H9 (cell line): ENCODE measurements around the gene FBXL2. TPM values are rescaled to one million over a fixed set of nuclear protein-coding genes. Genes with fewer than 3 reads are reported as not detected.

ENCODE experiments used
- DNase-seq: peaks from one replicate; pipeline ENCODE4 v3.0.0-alpha.2; 2017
- H2AFZ ChIP-seq: one replicate; pipeline ENCODE4 v1.6.1; 2013; ENCODE audit warnings: mild to moderate bottlenecking, low read length, control low read depth, moderate library complexity
- H2AK5ac ChIP-seq: 2 replicates; pipeline ENCODE4 v1.6.1; 2013; ENCODE audit warnings: low read length, control low read depth, mixed read lengths; ENCODE audit not compliant: insufficient read length
- H2BK120ac ChIP-seq: one replicate; pipeline ENCODE4 v1.6.1; 2013; ENCODE audit warnings: low read depth, mild to moderate bottlenecking, low read length, control low read depth, inconsistent platforms; ENCODE audit not compliant: poor library complexity, severe bottlenecking
- H2BK12ac ChIP-seq: 2 replicates; pipeline ENCODE4 v1.6.1; 2013; ENCODE audit warnings: low read length, control low read depth, mixed read lengths, low read depth; ENCODE audit not compliant: insufficient read length
- H2BK15ac ChIP-seq: 2 replicates; pipeline ENCODE4 v1.6.1; 2013; ENCODE audit warnings: low read depth, low read length, control low read depth
- H2BK20ac ChIP-seq: one replicate; pipeline ENCODE4 v1.6.1; 2013; ENCODE audit warnings: low read depth, mild to moderate bottlenecking, low read length, control low read depth, inconsistent platforms; ENCODE audit not compliant: poor library complexity, severe bottlenecking
- H2BK5ac ChIP-seq: 2 replicates; pipeline ENCODE4 v1.6.1; 2013; ENCODE audit warnings: low read length, control low read depth, mixed read lengths; ENCODE audit not compliant: insufficient read length
- H3K14ac ChIP-seq: 2 replicates; pipeline ENCODE4 v1.6.1; 2013; ENCODE audit warnings: low read length, control low read depth; ENCODE audit not compliant: insufficient read depth
- H3K18ac ChIP-seq: 2 replicates; pipeline ENCODE4 v1.6.1; 2013; ENCODE audit warnings: low read depth, mild to moderate bottlenecking, mixed read lengths, low read length, control low read depth; ENCODE audit not compliant: insufficient read length
- H3K23ac ChIP-seq: 2 replicates; pipeline ENCODE4 v1.6.1; 2013; ENCODE audit warnings: low read length, control low read depth, mixed read lengths, low read depth; ENCODE audit not compliant: insufficient read length
- H3K23me2 ChIP-seq: 2 replicates; pipeline ENCODE4 v1.6.1; 2013; ENCODE audit warnings: low read depth, mild to moderate bottlenecking, mixed read lengths, low read length, control low read depth; ENCODE audit not compliant: insufficient read length, poor library complexity, severe bottlenecking
- H3K27ac ChIP-seq: 2 replicates; pipeline ENCODE4 v1.5.1; 2013; ENCODE audit warnings: low read length, control low read depth, mixed read lengths, low read depth; ENCODE audit not compliant: insufficient read length
- H3K27me3 ChIP-seq: 2 replicates; pipeline ENCODE4 v1.6.1; 2013; ENCODE audit warnings: low read length, control low read depth, inconsistent platforms; ENCODE audit not compliant: insufficient read depth
- H3K4ac ChIP-seq: 2 replicates; pipeline ENCODE4 v1.6.1; 2013; ENCODE audit warnings: low read depth, mild to moderate bottlenecking, control low read depth, inconsistent platforms, low read length, moderate library complexity
- H3K4me1 ChIP-seq: 2 replicates; pipeline ENCODE4 v1.6.1; 2013; ENCODE audit warnings: low read length, control low read depth, inconsistent platforms; ENCODE audit not compliant: insufficient read depth
- H3K4me2 ChIP-seq: 2 replicates; pipeline ENCODE4 v1.6.1; 2013; ENCODE audit warnings: low read length, control low read depth, mixed read lengths; ENCODE audit not compliant: insufficient read length, insufficient read depth
- H3K56ac ChIP-seq: 2 replicates; pipeline ENCODE4 v1.6.1; 2013; ENCODE audit warnings: low read depth, mild to moderate bottlenecking, mixed read lengths, low read length, control low read depth; ENCODE audit not compliant: insufficient read length
- H3K79me1 ChIP-seq: 2 replicates; pipeline ENCODE4 v1.6.1; 2013; ENCODE audit warnings: low read depth, mild to moderate bottlenecking, moderate library complexity, low read length, control low read depth, inconsistent platforms; ENCODE audit not compliant: insufficient read depth, poor library complexity, severe bottlenecking
- H3K79me2 ChIP-seq: 2 replicates; pipeline ENCODE4 v1.6.1; 2013; ENCODE audit warnings: low read length, control low read depth, inconsistent platforms; ENCODE audit not compliant: insufficient read depth
- H3K9ac ChIP-seq: 2 replicates; pipeline ENCODE4 v1.6.1; 2013; ENCODE audit warnings: low read length, control low read depth, mixed read lengths; ENCODE audit not compliant: insufficient read length; ENCODE audit errors: extremely low read depth
- H3K9me3 ChIP-seq: one replicate; pipeline ENCODE4 v1.6.1; 2013; ENCODE audit warnings: low read depth, low read length, inconsistent platforms; ENCODE audit not compliant: control insufficient read depth
- H3T11ph ChIP-seq: one replicate; pipeline ENCODE4 v1.6.1; 2013; ENCODE audit warnings: mild to moderate bottlenecking, low read length, control low read depth, inconsistent platforms
- H4K20me1 ChIP-seq: one replicate; pipeline ENCODE4 v1.6.1; 2013; ENCODE audit not compliant: control insufficient read depth, insufficient read length, insufficient read depth
- H4K5ac ChIP-seq: 2 replicates; pipeline ENCODE4 v1.6.1; 2013; ENCODE audit warnings: low read depth, mild to moderate bottlenecking, mixed read lengths, low read length, control low read depth; ENCODE audit not compliant: insufficient read length
- H4K8ac ChIP-seq: replicated peaks from 2 replicates; pipeline ENCODE4 v1.6.1; 2013; ENCODE audit warnings: low read length, control low read depth, mixed read lengths, low read depth; ENCODE audit not compliant: insufficient read length
- H4K91ac ChIP-seq: 2 replicates; pipeline ENCODE4 v1.6.1; 2013; ENCODE audit warnings: low read depth, mild to moderate bottlenecking, moderate library complexity, mixed read lengths, low read length, control low read depth; ENCODE audit not compliant: insufficient read length
- H3K27ac Mint-ChIP-seq, 3 experiments: 2 replicates in 2 of 3; 3 replicates in 1 of 3; pipeline ENCODE4 v1.8.0; 2020 to 2021; ENCODE audit warnings: mixed read lengths in 3 of 3, mild to moderate bottlenecking in 1 of 3, moderate library complexity in 1 of 3
- H3K27me3 Mint-ChIP-seq: 2 replicates; pipeline ENCODE4 v1.8.0; 2021; ENCODE audit warnings: low read depth, mild to moderate bottlenecking, moderate library complexity, mixed read lengths
- H3K36me3 Mint-ChIP-seq, 3 experiments: 2 replicates in 2 of 3; 3 replicates in 1 of 3; pipeline ENCODE4 v1.8.0; 2020 to 2021; ENCODE audit warnings: low read depth in 3 of 3, mixed read lengths in 3 of 3; ENCODE audit not compliant: insufficient read depth in 1 of 3
- H3K4me1 Mint-ChIP-seq, 2 experiments: 2 replicates each; pipeline ENCODE4 v1.8.0; 2020; ENCODE audit warnings: mixed read lengths in 2 of 2
- H3K4me3 Mint-ChIP-seq, 2 experiments: 2 replicates in 1 of 2; 3 replicates in 1 of 2; pipeline ENCODE4 v1.8.0; 2020 to 2021; ENCODE audit warnings: mild to moderate bottlenecking in 2 of 2, mixed read lengths in 2 of 2, moderate library complexity in 1 of 2
- H3K9me3 Mint-ChIP-seq, 2 experiments: 2 replicates in 1 of 2; 3 replicates in 1 of 2; pipeline ENCODE4 v1.8.0; 2020; ENCODE audit warnings: mild to moderate bottlenecking in 2 of 2, mixed read lengths in 2 of 2, moderate library complexity in 1 of 2
- CTCF ChIP-seq: fragments of 200-600 bp; sonication (generic); conservative IDR thresholded peaks from 3 replicates; pipeline ENCODE4 v1.8.0; 2021; ENCODE audit warnings: antibody characterized with exemption, mild to moderate bottlenecking
- WGBS: extraction: QIAGEN DNeasy Blood & Tissue Kit; methylation state at CpG from one replicate; pipeline ENCODE4 v1.1.7; 2013; ENCODE audit warnings: missing lambda C conversion rate, low lambda C conversion rate, mixed read lengths; ENCODE audit not compliant: insufficient read length; ENCODE audit errors: extremely low coverage; 5-methylcytosine and 5-hydroxymethylcytosine counted together
- total RNA-seq: library from RNA; stranded (reverse); gene quantifications from 2 replicates; pipeline ENCODE4 v1.2.1, GENCODE V29; 2021

Gene FBXL2
- total RNA-seq, 1 experiment from 2014 or later: 2.7 TPM

GRCh38 chr3:33398410-33398809, 121.2 kb downstream of the FBXL2 start:
- H2AFZ ChIP-seq: no peak overlapping the region

More at GRCh38 chr3:33398410-33398809, 121.2 kb downstream of the FBXL2 start:
- DNase-seq: no peak
- WGBS: no CpG with 5 or more reads among the region's 5 CpGs
- H3T11ph ChIP-seq: no peak overlapping the region
- no peak overlapping the region for H3K27ac Mint-ChIP-seq
- H3K4me1 ChIP-seq: no peaks in the 10 kb centered on the region
- no peak for TF ChIP-seq CTCF
- no peaks in the 10 kb centered on the region for H3K79me1 ChIP-seq
- no peak overlapping the region for H3K56ac ChIP-seq
- H2BK12ac ChIP-seq: no peak overlapping the region
- H3K27ac ChIP-seq: no peak overlapping the region
- no peaks in the 10 kb centered on the region for H3K79me2 ChIP-seq
- H3K27me3 Mint-ChIP-seq: no peaks in the 10 kb centered on the region; the same call in 1 of the 2 replicates
- H3K9me3 Mint-ChIP-seq: no peaks in the 10 kb centered on the region
- H3K23me2 ChIP-seq: no peaks in the 10 kb centered on the region
- no peak overlapping the region for H3K4me3 Mint-ChIP-seq
- no peaks in the 10 kb centered on the region for H3K4me1 Mint-ChIP-seq
- no peak overlapping the region for H3K14ac ChIP-seq
- no peak overlapping the region for H3K4ac ChIP-seq
- H2BK20ac ChIP-seq: no peak overlapping the region
- no peak overlapping the region for H3K23ac ChIP-seq
- H4K8ac ChIP-seq: no peak overlapping the region
- H4K5ac ChIP-seq: no peak overlapping the region
- H4K91ac ChIP-seq: no peak overlapping the region
- no peaks in the 10 kb centered on the region for H4K20me1 ChIP-seq
- no peak overlapping the region for H2BK15ac ChIP-seq
- H3K36me3 Mint-ChIP-seq: peaks cover 36 to 89% (median 87%) of the 10 kb centered on the region in 3 experiments
- no peak overlapping the region for H3K4me2 ChIP-seq
- no peak overlapping the region for H3K18ac ChIP-seq
- no peaks in the 10 kb centered on the region for H3K9me3 ChIP-seq
- H2AK5ac ChIP-seq: no peak overlapping the region
- no peak overlapping the region for H2BK120ac ChIP-seq
- H3K9ac ChIP-seq: no peak overlapping the region
- no peaks in the 10 kb centered on the region for H3K27me3 ChIP-seq
- no peak overlapping the region for H2BK5ac ChIP-seq
